Upper lobe of right lung (tissue), 1 donor: ENCODE measurements around the gene LACRT. TPM values are rescaled to one million over a fixed set of nuclear protein-coding genes. Genes with fewer than 3 reads are reported as not detected.

ENCODE experiments used
- ATAC-seq: fragments of 200-7000 bp; cut with Tn5 transposase; one replicate; pipeline ENCODE4 v1.9.1; 2020; ENCODE audit warnings: mild to moderate bottlenecking, moderate library complexity
- DNase-seq: peaks from one replicate; pipeline ENCODE4 v3.0.0-alpha.2; 2020
- H3K27ac ChIP-seq: fragments of 200-600 bp; one replicate; pipeline ENCODE4 v1.8.0; 2022
- H3K27me3 ChIP-seq: fragments of 200-600 bp; one replicate; pipeline ENCODE4 v1.8.0; 2022; ENCODE audit warnings: mild to moderate bottlenecking
- H3K36me3 ChIP-seq: fragments of 200-600 bp; one replicate; pipeline ENCODE4 v1.8.0; 2022
- H3K4me1 ChIP-seq: fragments of 200-600 bp; one replicate; pipeline ENCODE4 v1.8.0; 2022
- H3K4me3 ChIP-seq: fragments of 200-600 bp; one replicate; pipeline ENCODE4 v1.8.0; 2022; ENCODE audit warnings: mild to moderate bottlenecking
- H3K9me3 ChIP-seq: fragments of 200-600 bp; one replicate; pipeline ENCODE4 v1.8.0; 2022
- intact Hi-C: fragments of 100-400 bp; cut with DNase I; formaldehyde crosslinking; loops from one replicate; pipeline ENCODE4 v1.11.0; 2022
- total RNA-seq: library from RNA; stranded (reverse); fragmentation: NEBNext Ultra II Directional; extraction: Animal tissue kit (Norgen Biotek cat#: 25700); gene quantifications from one replicate; pipeline ENCODE4 v1.2.1, GENCODE V29; 2021
- TF ChIP-seq, protein P1 (sequence below): fragments of 200-600 bp; IDR thresholded peaks from one replicate; pipeline ENCODE4 v1.8.0; 2022; ENCODE audit warnings: antibody characterized with exemption
- donor health status: DM: no; HTN: yes; CAD: no; lungs with severe emphysema.

Gene LACRT
- total RNA-seq, 1 donor from 2014 or later, result not detected

DNA sequence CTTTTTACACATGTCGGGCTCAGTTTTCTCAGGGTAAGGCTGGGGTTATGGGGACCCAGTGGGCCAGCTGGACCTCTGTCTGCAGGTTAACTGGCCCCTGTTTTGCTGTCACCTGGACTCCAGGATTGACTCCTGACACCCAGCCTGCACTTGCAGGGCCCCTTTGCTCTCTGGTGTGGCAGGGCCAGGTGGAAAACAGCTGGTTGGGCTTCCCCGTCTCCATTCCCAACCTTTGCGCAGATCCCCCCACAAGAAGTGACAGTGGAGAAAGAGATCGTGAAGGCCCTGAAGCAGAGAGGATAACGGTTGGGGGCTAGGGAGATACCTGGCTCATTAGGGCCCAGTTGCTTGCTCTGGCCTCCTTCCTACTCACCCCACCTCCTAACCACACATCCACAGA lies 44.7 kb downstream of the LACRT start:
- no peak for DNase-seq
- H3K27ac ChIP-seq, result no peak overlapping the region
- TF ChIP-seq, protein P1, sequence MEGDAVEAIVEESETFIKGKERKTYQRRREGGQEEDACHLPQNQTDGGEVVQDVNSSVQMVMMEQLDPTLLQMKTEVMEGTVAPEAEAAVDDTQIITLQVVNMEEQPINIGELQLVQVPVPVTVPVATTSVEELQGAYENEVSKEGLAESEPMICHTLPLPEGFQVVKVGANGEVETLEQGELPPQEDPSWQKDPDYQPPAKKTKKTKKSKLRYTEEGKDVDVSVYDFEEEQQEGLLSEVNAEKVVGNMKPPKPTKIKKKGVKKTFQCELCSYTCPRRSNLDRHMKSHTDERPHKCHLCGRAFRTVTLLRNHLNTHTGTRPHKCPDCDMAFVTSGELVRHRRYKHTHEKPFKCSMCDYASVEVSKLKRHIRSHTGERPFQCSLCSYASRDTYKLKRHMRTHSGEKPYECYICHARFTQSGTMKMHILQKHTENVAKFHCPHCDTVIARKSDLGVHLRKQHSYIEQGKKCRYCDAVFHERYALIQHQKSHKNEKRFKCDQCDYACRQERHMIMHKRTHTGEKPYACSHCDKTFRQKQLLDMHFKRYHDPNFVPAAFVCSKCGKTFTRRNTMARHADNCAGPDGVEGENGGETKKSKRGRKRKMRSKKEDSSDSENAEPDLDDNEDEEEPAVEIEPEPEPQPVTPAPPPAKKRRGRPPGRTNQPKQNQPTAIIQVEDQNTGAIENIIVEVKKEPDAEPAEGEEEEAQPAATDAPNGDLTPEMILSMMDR, result no peak
- ATAC-seq, result no peak
- peaks cover 48% of the 10 kb centered on the region for H3K27me3 ChIP-seq
- intact Hi-C loops, result no loop called here
- H3K4me1 ChIP-seq, result peaks cover 6% of the 10 kb centered on the region
- H3K4me3 ChIP-seq, result no peak overlapping the region
- no peaks in the 10 kb centered on the region for H3K9me3 ChIP-seq
- no peaks in the 10 kb centered on the region for H3K36me3 ChIP-seq

DNA sequence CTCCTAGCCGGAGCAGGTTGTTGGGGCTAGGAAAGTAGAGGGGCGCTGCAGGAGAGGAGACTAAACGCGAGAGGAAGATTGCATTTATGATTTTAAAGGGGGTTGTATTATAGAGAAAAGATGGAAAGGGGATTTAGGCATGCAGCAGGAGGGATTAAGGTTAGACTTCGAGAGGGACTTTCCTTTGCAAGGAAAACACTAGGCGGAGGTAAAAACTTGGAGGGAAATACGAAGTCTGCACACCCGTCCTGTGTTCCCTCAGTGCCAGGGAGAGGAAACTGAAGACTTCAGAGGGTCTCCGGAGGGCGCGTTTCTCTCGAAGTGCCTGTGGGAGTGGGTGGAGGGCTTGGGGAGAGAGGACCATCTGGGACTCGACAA lies 45.8 kb downstream of the LACRT start:
- TF ChIP-seq, protein P1, result no peak
- no peaks in the 10 kb centered on the region for H3K9me3 ChIP-seq
- H3K36me3 ChIP-seq, result no peaks in the 10 kb centered on the region
- peak overlapping the region; percentile 31 for H3K4me3 ChIP-seq
- intact Hi-C loops, result no loop called here
- no peak for ATAC-seq
- DNase-seq, result no peak
- H3K27me3 ChIP-seq, result peaks cover 49% of the 10 kb centered on the region
- peaks cover 6% of the 10 kb centered on the region for H3K4me1 ChIP-seq
- H3K27ac ChIP-seq, result no peak overlapping the region

GRCh38 chr12:54588110-54588889 lies 46.4 kb downstream of the LACRT start, which contains the start of gene PPP1R1A:
Gene PPP1R1A, minus strand, starts transcription at chr12:54588659. Its CDS starts 171 bp downstream, at chr12:54588488.
- no peaks in the 10 kb centered on the region for H3K36me3 ChIP-seq
- intact Hi-C loops, result no loop called here
- H3K27ac ChIP-seq, result no peak within 1 kb of the TSS
- H3K9me3 ChIP-seq, result no peaks in the 10 kb centered on the region
- ATAC-seq, result peak; percentile 59
- peaks cover 6% of the 10 kb centered on the region for H3K4me1 ChIP-seq
- H3K4me3 ChIP-seq, result peak within 1 kb of the TSS; percentile 31
- DNase-seq, result peak; percentile 70
- TF ChIP-seq, protein P1, result no peak
- peaks cover 49% of the 10 kb centered on the region for H3K27me3 ChIP-seq

- Histone ChIP-seq H3K4me3 (no peak overlapping the region), H3K4me1 (peaks cover 6% of the 10 kb centered on the region), H3K9me3 (no peaks in the 10 kb centered on the region), H3K27ac (no peak overlapping the region), H3K27me3 (peaks cover 49% of the 10 kb centered on the region), H3K36me3 (no peaks in the 10 kb centered on the region)
- TF ChIP-seq, protein P1, result no peak
- no peak for DNase-seq
- peak; percentile 6 for ATAC-seq
- intact Hi-C loops, result no loop called here
These were observed 47.3 kb downstream of the LACRT start for GRCh38 chr12:54587315-54587873.

DNA sequence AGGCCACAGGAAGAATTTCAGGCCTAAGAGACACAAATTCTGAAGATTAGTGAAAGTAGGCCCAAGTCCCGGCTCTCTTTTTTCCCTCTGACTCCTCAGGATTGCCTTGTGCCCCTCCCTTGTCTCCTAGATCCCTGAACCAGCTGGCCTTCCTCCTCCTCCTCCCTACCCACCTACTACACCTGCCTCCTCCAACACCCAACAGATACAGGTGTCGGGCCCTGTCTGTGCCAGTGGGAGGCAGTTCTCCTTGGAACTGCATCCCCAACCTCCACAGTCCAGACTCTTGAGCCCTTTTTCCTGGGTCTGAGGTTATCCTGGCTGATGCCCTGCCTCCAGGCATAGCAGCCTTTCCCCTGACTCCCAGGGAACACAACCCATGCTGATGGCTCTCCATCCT lies 48.1 kb downstream of the LACRT start:
- ATAC-seq (no peak), DNase-seq (no peak)
- no peak overlapping the region for H3K4me3 ChIP-seq
- no peaks in the 10 kb centered on the region for H3K36me3 ChIP-seq
- intact Hi-C loops, result no loop called here
- H3K27me3 ChIP-seq, result peaks cover 48% of the 10 kb centered on the region
- no peaks in the 10 kb centered on the region for H3K9me3 ChIP-seq
- H3K4me1 ChIP-seq, result peaks cover 6% of the 10 kb centered on the region
- TF ChIP-seq, protein P1, result no peak
- H3K27ac ChIP-seq, result no peak overlapping the region
